Superior temporal gyrus (tissue), 1 donor: ENCODE results near the gene CTXND1.

Experiments used
- DNase-seq: peaks from one replicate; pipeline ENCODE4 v3.0.0-alpha.2; 2016; ENCODE audit errors: extremely low spot score

Gene CTXND1

DNA sequence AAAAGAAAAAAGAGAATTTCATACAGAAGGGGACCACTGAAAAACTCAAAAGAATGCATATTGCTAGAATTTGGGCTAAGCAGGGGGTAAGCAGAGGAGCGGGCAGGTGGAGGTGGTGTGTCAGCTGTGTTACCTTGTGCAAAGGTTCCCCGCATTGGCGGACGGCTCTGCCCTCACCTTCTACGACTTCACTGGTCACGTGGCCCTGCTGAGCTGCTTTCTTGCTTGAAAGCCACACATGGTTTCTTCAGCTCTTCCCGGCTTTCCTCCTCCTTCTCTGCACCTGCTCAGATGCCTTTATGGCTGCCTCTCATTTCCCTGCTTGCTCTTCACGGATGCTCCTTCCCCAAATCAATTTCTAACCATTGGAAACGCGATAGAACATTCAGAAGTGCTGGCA, 68.7 kb downstream of the CTXND1 start:
- no peak for DNase-seq

GRCh38 chr15:80182611-80183261, 69.3 kb downstream of the CTXND1 start:
- no peak for DNase-seq

DNA sequence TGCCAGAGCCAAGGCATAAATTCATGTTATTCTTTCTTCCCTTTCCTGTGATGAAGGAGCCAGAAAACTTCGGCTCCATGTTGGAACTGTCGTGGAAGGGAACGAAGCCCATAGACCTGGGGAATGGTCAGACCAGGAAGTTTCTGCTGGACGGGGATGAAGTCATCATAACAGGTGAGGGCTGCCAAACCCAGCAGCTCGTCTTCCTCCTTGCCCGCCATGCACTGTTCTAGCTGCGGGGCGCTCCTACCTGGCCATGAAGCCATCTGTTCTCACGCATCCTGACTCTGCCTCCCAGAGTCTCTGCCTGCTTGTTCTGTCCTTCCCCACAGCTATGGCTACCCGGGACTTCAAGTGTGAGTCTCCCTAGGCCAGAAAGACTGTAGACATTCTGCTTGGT, 71.0 kb downstream of the CTXND1 start:
- DNase-seq: no peak

- no peak for DNase-seq
Observed at GRCh38 chr15:80180468-80180867, 71.5 kb downstream of the CTXND1 start.

- DNase-seq: no peak
Observed at GRCh38 chr15:80179935-80180334, 72.1 kb downstream of the CTXND1 start.

DNA sequence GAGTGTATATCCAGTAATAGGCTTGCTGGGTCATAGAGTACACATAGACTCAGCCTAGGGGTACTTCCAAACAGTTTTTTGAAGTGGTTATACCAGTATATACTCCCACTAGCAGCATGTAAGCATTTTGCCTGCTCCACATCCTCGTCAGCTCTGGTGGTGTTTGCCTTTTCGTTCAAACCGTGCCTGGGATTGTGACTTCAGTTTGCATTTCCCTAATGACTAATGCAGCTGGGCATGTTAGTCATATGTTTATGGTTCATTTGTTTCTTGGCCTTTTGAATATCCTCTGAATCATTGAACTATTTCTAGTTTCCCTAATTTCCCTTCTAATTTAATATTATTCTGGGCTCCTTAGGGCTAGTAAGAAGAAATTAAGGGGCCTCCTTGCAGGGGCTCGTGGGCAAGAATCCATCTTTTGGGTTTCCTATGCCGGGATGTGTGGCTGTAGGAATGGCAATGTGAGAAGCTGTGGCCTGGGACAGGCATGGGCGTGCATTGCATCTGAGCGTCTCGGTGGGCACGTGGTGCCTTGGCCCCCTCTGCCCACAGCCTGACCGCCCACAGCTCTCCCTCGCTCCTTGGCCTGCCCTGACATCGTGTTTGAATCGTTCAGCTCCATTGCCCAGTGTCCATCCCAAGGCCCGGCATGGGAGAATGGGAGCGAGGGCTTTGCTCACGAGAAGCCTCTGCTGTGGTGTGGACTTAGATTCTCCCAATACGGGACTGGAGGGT, 72.8 kb downstream of the CTXND1 start:
- no peak for DNase-seq

- DNase-seq: no peak
Observed at GRCh38 chr15:80177156-80177555, 74.9 kb downstream of the CTXND1 start.

DNA sequence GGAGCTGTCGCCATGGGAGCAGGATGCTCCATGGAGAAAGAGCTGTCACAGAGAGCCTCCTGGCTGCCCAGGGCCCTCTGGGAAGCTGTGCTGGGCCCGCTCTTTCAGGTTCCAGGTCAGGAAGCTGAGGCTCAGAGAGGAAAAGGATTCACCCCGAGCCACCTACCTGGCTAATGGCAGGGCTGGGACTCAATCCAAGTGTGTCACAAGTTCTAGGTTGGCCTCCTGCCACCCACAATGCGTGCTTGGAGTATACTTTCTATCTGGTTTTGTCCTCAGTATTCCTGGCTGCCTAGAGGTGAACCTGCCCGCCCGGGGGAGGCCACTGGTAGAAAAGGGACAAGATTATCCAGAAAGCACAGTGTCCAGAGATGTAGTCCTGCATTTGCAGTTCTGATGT, 75.6 kb downstream of the CTXND1 start:
- no peak for DNase-seq

GRCh38 chr15:80175436-80175835, 76.6 kb downstream of the CTXND1 start:
- DNase-seq: no peak

GRCh38 chr15:80174017-80174746, 77.8 kb downstream of the CTXND1 start:
- DNase-seq: no peak

DNA sequence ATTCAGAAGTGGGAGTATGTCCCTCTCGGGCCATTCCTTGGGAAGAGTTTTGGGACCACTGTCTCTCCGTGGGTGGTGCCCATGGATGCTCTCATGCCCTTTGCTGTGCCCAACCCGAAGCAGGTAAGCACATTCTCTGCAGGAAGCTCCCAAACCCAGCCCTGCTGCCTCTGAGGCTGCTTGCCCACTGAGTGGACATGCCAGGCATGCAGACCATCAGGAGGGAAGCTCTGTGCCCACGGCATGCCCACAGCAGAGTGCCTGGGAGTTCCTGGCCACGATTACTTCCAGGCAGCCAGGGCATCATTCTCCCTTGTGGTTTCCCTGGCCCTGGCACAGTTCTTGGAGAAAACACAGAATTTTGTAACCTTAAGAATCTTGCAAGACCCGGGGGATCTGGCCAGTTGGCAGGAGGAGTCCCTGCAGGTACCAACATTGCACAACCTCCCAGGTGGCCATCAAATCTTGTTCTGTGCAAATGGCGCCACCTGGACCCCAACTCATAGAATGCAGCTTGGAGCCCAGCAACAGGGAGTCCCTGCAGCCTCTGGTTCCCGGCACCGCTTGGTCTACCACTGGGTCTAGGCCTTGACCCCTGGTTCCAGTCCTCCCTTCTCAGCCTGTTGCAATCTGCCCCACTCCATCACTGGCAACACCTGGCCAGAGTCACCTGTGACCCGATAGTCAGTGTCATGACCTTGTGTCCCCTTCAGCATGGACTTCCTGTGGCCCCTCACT, 78.8 kb downstream of the CTXND1 start:
- no peak for DNase-seq

- DNase-seq: no peak
Observed at GRCh38 chr15:80172401-80172800, 79.6 kb downstream of the CTXND1 start.

DNA sequence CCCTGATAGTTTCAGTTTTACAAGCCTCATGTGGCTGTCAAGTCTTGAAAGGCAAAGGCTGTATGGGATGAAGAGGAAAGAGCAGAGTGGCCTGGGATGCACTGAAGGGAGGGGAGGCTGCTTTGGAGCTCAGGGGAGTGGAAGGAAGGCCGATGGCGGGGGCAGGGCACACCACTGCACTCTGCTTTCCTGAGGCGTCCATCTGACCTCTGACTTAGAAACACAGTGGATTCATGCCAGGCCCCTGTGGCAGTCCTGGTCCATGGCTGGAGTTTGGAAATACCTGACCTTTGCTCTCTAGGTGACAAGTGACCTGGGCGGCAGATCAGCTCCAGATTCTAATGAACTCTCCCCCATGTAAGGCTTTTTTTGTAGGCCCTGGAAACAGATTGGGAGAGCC, 80.2 kb downstream of the CTXND1 start:
- no peak for DNase-seq

- DNase-seq: no peak
Observed at GRCh38 chr15:80170596-80170995, 81.4 kb downstream of the CTXND1 start.

- DNase-seq: no peak
Observed at GRCh38 chr15:80169768-80170357, 82.2 kb downstream of the CTXND1 start.

- DNase-seq: no peak
Observed at GRCh38 chr15:80168421-80168820, 83.6 kb downstream of the CTXND1 start.

- no peak for DNase-seq
Observed at GRCh38 chr15:80167936-80168335, 84.1 kb downstream of the CTXND1 start.

- no peak for DNase-seq
Observed at GRCh38 chr15:80163897-80164296, 88.1 kb downstream of the CTXND1 start.

DNA sequence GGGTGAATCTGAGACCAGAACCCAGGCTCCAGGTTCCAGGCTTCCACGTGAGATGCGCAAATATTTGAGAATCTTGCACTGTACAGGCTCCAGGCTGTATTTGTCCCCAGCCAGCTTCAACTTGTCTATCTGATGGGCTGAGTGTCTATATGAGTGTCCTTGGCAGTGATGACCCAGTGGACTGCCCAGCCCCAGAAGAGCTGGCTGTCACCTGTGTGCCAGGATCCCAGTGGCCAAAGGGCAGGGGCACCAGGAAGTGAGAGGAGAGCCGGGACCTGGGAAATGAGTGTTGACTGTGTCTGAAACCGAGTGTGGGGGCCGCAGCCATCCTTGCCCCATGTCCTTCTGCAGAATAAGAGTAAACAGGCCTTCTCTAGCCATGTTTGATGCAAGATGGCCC, 88.8 kb downstream of the CTXND1 start:
- DNase-seq: no peak

DNA sequence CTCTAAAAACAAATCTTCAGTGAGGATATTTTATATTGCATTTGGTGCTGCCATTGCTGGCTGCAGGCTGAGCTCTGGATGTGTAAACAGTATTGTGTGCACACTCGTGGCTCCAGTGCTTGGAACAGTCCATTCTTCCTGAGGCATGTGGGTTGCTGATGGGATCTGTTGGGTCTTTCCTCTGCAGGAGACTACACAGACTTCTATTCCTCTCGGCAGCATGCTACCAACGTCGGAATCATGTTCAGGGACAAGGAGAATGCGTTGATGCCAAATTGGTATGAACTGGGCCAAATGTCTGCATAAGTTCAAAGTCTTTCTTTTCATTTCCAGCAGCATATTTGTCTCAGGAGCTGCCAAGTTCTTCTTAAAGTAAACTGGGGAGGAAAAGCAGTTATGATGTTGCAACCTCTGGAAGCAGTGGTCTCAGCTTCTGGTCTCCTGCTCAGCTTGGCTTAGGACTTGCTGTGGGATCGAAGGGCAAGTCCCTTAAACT, 89.9 kb downstream of the CTXND1 start:
- no peak for DNase-seq

- no peak for DNase-seq
Observed at GRCh38 chr15:80161468-80162016, 90.5 kb downstream of the CTXND1 start.
